Measurements from ENCODE around the gene TXNRD1. TPM values are rescaled to one million over a fixed set of nuclear protein-coding genes. Genes with fewer than 3 reads are reported as not detected.
"Not testable (repeated sequence)": the region's sequence is repeated elsewhere in the genome, so short reads cannot be mapped to it uniquely, and the experiment has no call there.

Gene TXNRD1
- 26.0 TPM for polyA plus RNA-seq

DNA sequence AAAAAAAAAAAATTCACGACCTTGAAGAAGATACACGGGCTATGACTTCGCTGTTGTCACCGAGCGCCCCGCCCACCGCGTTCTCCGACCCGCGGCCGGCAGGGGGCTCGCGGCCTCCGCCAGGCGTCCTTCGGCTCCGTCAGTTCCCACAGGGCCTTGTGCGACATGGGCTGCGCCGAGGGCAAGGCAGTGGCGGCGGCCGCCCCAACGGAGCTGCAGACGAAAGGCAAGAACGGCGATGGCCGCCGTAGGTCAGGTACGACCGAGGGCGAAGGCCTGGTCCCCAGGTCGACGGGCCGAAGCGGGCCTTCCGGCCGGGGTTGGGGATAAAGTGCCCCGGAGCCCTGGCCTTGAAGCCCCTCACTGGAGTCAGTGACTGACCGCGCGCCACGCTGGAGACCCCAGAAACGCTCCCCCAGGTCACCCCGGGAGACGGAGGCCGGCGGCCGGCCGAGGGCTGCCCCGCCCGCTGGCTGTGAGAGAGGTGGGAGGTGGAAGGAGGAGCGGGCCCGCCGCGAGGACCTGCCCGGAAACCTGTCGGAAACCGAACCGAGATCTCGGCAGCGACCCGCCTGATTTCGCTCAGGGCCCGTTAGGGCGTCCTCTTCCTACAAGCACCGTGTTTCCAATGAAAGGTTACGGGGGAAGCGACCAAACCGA lies at the start of gene TXNRD1:
TSS of gene TXNRD1 (plus strand) at position 142 of the 660 bp plus-strand sequence. CDS start at position 166, 24 bp downstream.
- H3K9me3 Mint-ChIP-seq: no peaks in the 10 kb centered on the region
- no peaks in the 10 kb centered on the region for H3K27me3 Mint-ChIP-seq
- peak within 1 kb of the TSS; percentile 72 to 89 (median 84) for H3K4me3 Mint-ChIP-seq

DNA sequence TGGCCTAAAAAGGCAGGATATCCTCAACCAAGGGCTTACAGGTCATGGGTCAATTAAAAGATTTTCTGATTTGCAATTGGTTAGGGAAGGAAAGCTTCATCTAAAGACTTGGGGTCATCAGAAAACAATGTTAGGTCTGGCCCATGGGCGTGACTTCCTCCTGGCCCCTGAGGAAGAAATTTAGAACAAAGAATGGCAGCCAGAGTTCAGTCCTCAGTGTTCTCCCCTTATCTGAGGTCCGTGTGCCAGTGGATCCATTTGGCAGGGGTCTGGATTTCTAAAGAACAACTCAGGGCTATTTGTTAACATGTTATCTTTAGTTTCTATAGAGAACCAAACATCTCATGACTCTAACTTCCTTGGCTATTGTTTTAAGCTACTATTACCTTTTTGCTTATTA lies 49.8 kb upstream of the TXNRD1 start:
- no peaks in the 10 kb centered on the region for H3K4me1 Mint-ChIP-seq
- H3K4me3 Mint-ChIP-seq: no peak overlapping the region
- peaks cover 6% of the 10 kb centered on the region for H3K27me3 Mint-ChIP-seq
- peaks cover 0 to 3% (median 0%) of the 10 kb centered on the region in 3 donors for H3K9me3 Mint-ChIP-seq
- H3K36me3 Mint-ChIP-seq: no peaks in the 10 kb centered on the region
- no peak overlapping the region for H3K27ac Mint-ChIP-seq

More for the DNA sequence above, at the start of gene TXNRD1:
- Mint-ChIP-seq H3K36me3 (no peaks in the 10 kb centered on the region), H3K4me1 (peaks cover 0 to 5% (median 0%) of the 10 kb centered on the region in 3 donors), H3K27ac (peak within 1 kb of the TSS in 1 of 3 donors; percentile 71)

DNA sequence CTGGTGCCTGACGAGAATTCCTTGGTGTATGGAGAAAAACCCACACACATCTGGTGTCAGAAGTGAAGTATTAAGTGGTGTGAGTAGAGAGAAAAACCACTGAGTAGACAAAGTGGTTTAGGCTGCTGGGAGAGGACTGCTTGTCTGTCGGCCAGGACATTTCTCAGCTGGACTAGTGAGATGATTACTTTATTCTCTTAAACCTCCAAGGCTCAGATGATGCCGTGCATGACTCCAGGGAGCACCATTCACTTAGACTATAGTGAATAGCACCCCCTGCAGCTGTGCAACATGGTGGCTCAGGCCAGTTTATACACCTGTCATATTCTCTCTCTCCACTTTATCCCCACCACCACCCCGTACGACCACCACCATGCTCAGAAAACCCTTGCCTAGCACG lies 49.1 kb upstream of the TXNRD1 start:
- no peaks in the 10 kb centered on the region for H3K4me1 Mint-ChIP-seq
- H3K4me3 Mint-ChIP-seq: no peak overlapping the region
- H3K36me3 Mint-ChIP-seq: no peaks in the 10 kb centered on the region
- H3K27ac Mint-ChIP-seq: no peak overlapping the region
- peaks cover 0 to 3% (median 0%) of the 10 kb centered on the region in 3 donors for H3K9me3 Mint-ChIP-seq
- peaks cover 6% of the 10 kb centered on the region for H3K27me3 Mint-ChIP-seq

DNA sequence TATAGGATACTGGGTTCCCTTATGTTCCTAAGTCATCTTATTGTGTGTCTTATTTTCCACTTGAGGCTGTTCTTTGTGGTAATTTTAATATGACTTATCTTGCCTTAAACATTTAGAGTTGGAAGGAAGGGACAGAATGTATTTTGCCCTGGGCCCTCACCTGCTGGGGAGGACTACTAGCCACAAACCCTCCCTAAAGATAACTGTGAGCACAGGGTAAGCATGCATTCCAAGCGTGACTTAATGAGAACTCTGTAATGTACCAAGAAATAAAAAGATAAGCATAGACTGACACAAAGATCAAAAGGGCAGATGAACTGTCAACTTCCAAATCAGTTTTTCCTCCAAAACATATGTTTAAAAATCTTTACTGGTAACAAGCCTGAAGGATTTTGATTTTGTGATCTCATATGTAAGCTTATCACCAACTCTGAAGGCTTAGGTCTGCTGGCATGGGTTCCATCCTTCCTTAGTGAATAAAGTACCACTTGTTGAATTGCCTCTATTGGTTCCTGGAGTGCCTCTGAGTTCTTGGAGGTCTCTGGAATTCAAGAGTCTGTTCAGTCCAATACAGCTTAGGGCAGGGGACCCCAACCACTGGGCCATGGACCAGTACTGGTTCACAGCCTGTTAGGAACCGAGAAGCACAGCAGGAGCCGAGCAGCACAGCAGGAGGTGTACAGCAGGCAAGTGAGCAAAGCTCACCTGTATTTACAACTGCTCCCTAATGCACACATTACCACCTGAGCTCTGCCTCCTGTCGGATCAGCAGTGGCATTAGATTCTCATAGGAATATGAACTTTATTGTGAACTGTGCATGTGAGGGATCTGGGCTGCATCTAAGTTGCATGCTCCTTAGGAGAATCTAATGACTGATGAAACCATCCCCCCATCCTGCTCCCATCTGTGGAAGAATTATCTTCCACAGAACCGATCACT lies 47.8 kb upstream of the TXNRD1 start:
- no peak overlapping the region for H3K27ac Mint-ChIP-seq
- no peaks in the 10 kb centered on the region for H3K4me1 Mint-ChIP-seq
- H3K27me3 Mint-ChIP-seq: peaks cover 6% of the 10 kb centered on the region
- no peaks in the 10 kb centered on the region for H3K36me3 Mint-ChIP-seq
- H3K9me3 Mint-ChIP-seq: peaks cover 0 to 3% (median 0%) of the 10 kb centered on the region in 3 donors
- no peak overlapping the region for H3K4me3 Mint-ChIP-seq

DNA sequence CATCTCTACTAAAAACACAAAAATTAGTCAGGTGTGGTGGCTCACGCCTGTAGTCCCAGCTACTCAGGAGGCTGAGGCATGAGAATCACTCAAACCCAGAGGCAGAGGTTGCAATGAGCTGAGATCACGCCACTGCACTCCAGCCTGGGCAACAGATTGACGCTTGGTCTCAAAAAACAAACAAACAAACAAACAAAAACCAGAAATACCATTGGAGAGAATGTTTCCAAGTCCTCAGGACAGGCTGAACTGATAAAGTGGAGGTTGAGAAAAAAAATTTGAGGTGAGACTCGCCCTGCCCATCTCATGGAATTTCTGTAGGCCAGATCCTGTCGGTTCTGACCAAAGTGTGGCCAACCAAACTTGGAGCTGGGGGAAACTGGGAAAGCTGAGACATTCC lies 47.0 kb upstream of the TXNRD1 start:
- no peaks in the 10 kb centered on the region for H3K36me3 Mint-ChIP-seq
- H3K27me3 Mint-ChIP-seq: peaks cover 3% of the 10 kb centered on the region
- no peak overlapping the region for H3K27ac Mint-ChIP-seq
- peaks cover 0 to 3% (median 0%) of the 10 kb centered on the region in 3 donors for H3K9me3 Mint-ChIP-seq
- no peaks in the 10 kb centered on the region for H3K4me1 Mint-ChIP-seq
- H3K4me3 Mint-ChIP-seq: peak overlapping the region in 1 of 4 donors; percentile 52

DNA sequence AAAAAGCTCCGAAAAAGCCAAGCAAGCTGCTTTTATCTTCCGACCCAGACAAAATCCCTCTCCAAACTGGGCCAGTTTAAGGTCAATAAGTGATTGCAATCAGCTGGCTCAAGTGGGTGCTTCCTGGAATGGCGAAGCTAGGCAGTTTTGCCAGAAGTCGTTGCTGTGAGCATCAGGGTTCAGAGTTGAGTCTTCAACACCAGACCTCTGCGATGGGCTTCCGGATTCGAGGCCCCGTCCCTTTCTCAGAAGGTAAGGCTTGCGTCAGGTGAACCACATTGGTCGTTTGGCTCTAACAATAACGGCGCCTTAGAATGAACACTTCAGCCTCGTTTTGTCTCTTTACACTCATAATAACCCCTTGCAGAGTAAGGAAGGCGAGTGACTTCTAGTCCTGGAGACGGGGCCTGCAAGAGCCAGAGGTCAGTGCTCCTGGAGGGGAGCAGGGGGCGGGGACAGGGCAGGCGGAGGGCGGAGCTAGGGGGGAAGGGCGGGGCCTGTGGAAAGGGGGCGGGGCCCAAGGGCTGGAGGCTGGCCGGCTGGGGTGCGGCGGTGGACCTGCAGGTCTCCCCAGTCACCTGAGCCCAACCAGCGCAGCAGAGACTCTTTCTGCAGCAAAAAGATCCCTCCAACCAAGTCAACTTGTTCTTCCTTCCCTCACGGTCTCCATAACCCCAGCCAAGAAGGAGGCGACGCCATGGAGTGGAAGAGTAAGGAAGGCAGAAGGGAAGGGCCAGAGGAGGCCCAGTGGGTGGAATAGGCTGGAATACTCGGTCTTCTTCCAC lies 43.6 kb upstream of the TXNRD1 start:
- Mint-ChIP-seq H3K27me3 (peaks cover 3% of the 10 kb centered on the region), H3K9me3 (peaks cover 0 to 3% (median 0%) of the 10 kb centered on the region in 3 donors), H3K4me3 (no peak overlapping the region), H3K36me3 (no peaks in the 10 kb centered on the region), H3K4me1 (no peaks in the 10 kb centered on the region), H3K27ac (no peak overlapping the region)

DNA sequence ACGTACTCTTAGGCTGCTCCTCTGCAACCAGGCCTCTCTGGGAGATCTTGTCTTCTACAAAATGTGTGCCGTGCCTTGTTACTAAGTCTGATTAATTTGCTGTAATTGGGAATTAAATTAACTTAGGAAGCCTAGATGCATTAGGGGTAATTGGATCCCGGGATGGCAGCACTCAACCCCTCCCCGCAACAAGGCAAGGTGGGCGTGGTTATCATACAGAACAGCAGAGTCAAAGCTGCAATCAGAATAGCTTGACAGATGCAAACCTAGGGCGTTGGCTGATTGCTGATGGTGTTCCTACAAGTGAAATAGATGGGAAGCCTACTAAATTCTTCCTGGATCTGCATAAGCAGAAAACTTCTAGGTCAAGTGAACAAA lies 43.0 kb upstream of the TXNRD1 start:
- Mint-ChIP-seq H3K27ac (no peak overlapping the region), H3K9me3 (peaks cover 0 to 3% (median 0%) of the 10 kb centered on the region in 3 donors), H3K36me3 (no peaks in the 10 kb centered on the region), H3K4me3 (no peak overlapping the region), H3K4me1 (peaks cover 0 to 2% (median 0%) of the 10 kb centered on the region in 3 donors), H3K27me3 (peaks cover 3% of the 10 kb centered on the region)

DNA sequence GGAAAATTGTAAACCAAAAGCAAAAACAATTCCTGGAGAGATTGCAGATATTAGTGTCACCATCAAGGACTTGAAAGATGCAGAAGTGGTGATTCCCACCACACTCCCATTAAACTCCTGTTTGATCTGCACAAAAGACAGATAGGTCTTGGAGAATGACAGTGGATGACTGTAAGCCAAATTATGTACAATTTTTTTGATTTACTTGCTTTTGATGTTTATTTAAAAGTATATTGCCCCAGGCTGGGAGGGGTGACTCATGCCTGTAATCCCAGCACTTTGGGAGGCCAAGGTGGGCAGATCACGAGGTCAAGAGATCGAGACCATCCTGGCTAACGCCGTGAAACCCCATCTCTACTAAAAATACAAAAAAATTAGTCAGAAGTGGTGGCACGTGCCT lies 41.8 kb upstream of the TXNRD1 start:
- not testable (repeated sequence) for H3K27me3 Mint-ChIP-seq, H3K36me3 Mint-ChIP-seq, H3K9me3 Mint-ChIP-seq, H3K4me1 Mint-ChIP-seq, H3K4me3 Mint-ChIP-seq, H3K27ac Mint-ChIP-seq

DNA sequence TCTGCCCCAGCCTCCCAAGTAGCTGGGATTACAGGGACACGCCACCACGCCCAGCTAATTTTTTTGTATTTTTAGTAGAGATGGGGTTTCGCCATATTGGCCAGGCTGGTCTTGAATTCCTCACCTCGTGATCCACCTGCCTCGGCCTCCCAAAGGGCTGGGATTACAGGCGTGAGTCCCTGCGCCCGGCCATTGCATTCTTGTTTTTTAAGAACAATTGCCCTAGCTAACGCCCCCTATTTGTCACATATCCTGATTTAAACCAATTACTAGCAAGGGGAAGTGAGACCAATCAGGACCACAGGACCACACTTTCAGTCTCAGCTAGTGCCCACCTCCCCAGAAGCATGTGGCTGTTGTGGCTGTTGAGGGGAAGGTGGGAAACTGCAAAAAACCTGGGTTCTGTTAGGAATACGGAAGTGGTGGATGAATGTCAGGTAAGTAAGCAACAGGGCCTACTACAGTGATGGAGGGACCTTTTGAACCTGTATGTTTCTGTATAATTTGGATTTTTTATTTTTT lies 39.8 kb upstream of the TXNRD1 start:
- H3K4me1 Mint-ChIP-seq: peaks cover 0 to 2% (median 0%) of the 10 kb centered on the region in 3 donors
- no peaks in the 10 kb centered on the region for H3K9me3 Mint-ChIP-seq
- H3K36me3 Mint-ChIP-seq: no peaks in the 10 kb centered on the region
- H3K27ac Mint-ChIP-seq: no peak overlapping the region
- peak overlapping the region in 1 of 4 donors; percentile 2 for H3K4me3 Mint-ChIP-seq
- peaks cover 2% of the 10 kb centered on the region for H3K27me3 Mint-ChIP-seq

DNA sequence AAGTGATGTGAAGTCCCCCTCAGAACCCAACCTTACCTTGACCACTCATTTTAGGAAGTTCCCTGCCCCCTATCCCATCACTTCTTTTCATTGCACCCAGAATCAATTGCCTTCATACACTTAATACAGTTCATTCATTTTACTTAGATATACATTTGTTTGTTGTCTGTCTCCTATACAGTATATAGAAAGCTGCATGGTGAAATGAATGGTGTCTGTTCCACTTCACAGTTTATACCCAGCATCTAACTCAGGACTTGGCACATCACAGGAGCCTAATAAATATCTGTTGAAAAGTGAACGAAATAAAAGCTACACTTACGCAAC lies 38.3 kb upstream of the TXNRD1 start:
- H3K27ac Mint-ChIP-seq: no peak overlapping the region
- peaks cover 2% of the 10 kb centered on the region for H3K27me3 Mint-ChIP-seq
- H3K4me3 Mint-ChIP-seq: no peak overlapping the region
- H3K36me3 Mint-ChIP-seq: no peaks in the 10 kb centered on the region
- H3K4me1 Mint-ChIP-seq: peaks cover 0 to 2% (median 0%) of the 10 kb centered on the region in 3 donors
- H3K9me3 Mint-ChIP-seq: no peaks in the 10 kb centered on the region

DNA sequence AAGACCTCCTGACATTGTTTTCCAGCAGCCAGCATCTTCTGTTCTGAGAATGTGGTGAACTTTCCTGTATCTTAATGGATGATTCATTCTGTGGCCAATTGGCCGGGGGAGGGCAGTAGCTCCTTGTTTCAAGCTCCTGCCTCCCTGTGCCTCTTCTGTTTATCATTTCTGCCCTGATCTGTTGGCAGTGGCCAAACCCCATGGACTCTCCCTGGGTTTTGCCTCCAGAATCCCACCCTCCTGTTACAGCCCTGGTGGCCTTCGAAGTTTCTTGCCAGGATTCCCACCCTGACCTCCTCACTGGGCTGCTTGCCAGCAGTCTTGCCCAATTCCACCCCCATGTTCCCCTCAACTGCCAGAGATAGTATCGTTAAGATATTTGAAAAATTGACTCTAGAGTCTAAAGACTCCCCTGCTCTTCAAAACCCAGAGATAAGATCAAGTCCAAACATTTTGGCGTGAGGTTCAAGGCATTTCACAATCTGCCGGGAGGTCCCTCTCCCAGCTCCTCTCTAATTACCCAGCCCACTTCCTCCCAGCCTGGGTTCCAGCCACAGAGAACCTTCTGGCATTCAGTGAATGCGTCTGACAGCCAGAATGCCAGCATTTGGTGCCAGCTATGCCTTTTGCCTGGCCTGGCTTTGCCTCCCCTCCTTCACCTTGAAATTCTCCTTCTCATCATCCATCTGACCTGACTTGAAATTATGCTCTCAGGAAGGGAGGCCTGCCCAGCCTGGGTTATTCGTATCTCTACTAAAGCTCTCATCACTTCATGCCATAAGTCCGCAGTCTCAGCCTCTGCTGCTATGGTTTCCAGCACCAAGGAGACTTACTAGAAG lies 37.7 kb upstream of the TXNRD1 start:
- H3K27me3 Mint-ChIP-seq: peaks cover 2% of the 10 kb centered on the region
- H3K36me3 Mint-ChIP-seq: no peaks in the 10 kb centered on the region
- no peak overlapping the region for H3K27ac Mint-ChIP-seq
- H3K4me3 Mint-ChIP-seq: peak overlapping the region in 1 of 4 donors; percentile 10
- no peaks in the 10 kb centered on the region for H3K9me3 Mint-ChIP-seq
- H3K4me1 Mint-ChIP-seq: peaks cover 0 to 2% (median 0%) of the 10 kb centered on the region in 3 donors

DNA sequence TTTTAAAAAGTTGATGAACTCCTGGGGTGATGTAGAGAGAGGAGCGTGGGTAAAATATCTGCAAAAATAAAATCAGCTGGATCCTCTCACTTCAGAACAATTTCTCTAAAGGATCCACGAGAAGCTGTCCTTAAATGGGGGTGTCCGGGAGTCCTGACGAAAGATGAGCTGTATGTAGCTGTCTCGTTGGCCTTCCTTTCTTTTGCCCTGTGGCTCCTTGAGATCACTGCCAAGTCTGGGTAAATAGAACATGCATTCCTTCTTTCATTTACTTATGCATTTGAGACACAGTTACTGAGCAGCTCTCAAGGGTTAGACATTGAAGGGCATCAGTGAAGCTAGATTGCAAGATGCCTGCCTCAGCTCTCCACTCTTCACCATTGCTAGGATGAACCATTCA lies 35.2 kb upstream of the TXNRD1 start:
- Mint-ChIP-seq H3K4me3 (no peak overlapping the region), H3K36me3 (peaks cover 2% of the 10 kb centered on the region), H3K9me3 (peaks cover 0 to 7% (median 0%) of the 10 kb centered on the region in 3 donors), H3K4me1 (peaks cover 0 to 2% (median 0%) of the 10 kb centered on the region in 3 donors), H3K27ac (no peak overlapping the region), H3K27me3 (peaks cover 4% of the 10 kb centered on the region)

DNA sequence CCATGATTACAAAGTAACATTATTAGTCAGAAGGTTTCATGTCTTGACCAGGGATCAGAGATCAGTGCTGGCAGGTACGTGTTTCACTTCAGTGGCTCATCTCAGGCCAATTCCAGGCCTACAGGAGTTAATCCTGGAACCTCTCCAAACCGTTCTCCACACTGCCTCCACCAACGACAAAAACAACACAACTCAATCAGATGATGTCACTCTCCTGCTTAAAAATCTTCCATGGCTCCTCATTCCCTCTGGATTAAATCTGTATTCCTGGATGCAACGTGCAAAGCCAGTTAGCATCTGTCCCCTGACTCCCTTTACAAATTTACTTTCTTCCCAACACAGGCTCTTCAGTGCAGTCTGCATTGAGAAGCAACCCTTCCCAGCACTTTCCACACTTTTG lies 34.3 kb upstream of the TXNRD1 start:
- peaks cover 2% of the 10 kb centered on the region for H3K36me3 Mint-ChIP-seq
- H3K9me3 Mint-ChIP-seq: peaks cover 0 to 7% (median 0%) of the 10 kb centered on the region in 3 donors
- peaks cover 0 to 2% (median 0%) of the 10 kb centered on the region in 3 donors for H3K4me1 Mint-ChIP-seq
- no peak overlapping the region for H3K27ac Mint-ChIP-seq
- peaks cover 4% of the 10 kb centered on the region for H3K27me3 Mint-ChIP-seq
- H3K4me3 Mint-ChIP-seq: no peak overlapping the region

DNA sequence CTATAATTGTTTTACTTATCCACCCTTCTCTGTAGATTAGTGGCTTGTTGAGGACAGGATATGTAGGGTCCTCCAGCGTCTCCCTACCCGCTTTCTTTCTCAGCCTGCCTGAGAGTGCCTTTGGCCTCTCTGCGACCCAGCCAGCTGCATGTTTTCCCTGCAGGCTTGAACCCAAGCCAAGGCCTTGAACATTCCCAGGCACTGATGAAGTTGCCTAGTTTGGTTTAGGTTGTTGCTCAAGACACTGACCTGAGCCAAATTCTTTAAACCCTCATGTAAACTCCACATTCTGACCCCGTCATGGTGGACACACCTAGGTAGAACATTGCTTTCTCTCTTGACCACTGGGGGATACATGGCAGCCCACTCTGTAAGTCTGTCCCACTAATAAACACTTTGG lies 33.4 kb upstream of the TXNRD1 start:
- H3K27me3 Mint-ChIP-seq: peaks cover 4% of the 10 kb centered on the region
- H3K27ac Mint-ChIP-seq: no peak overlapping the region
- H3K9me3 Mint-ChIP-seq: peaks cover 0 to 7% (median 0%) of the 10 kb centered on the region in 3 donors
- H3K4me1 Mint-ChIP-seq: peaks cover 0 to 2% (median 0%) of the 10 kb centered on the region in 3 donors
- no peak overlapping the region for H3K4me3 Mint-ChIP-seq
- peaks cover 2% of the 10 kb centered on the region for H3K36me3 Mint-ChIP-seq
